Panc1 (cell line): ENCODE measurements around the gene RNF144A. TPM values are rescaled to one million over a fixed set of nuclear protein-coding genes. Genes with fewer than 3 reads are reported as not detected.

Experiments
- ATAC-seq: fragments of 200-7000 bp; cut with Tn5 transposase; 2 replicates; pipeline ENCODE4 v1.9.1; 2020; ENCODE audit warnings: mild to moderate bottlenecking, moderate library complexity
- BruUV-seq: library from RNA; stranded (reverse); fragments of 400-500 nt; replicated peaks from 2 replicates; lab custom pipeline; 2021; lab: Mats Ljungman, UMichigan
- CTCF ChIA-PET: fragments of 300-600 bp; sonication (Branson Sonifier 250); formaldehyde crosslinking; loops from one replicate; lab custom pipeline; 2022; ENCODE audit warnings: antibody characterized with exemption; lab: Charles Lee
- POLR2A ChIA-PET: fragments of 300-600 bp; sonication (Branson Sonifier 250); formaldehyde crosslinking; loops from one replicate; lab custom pipeline; 2022; ENCODE audit warnings: antibody characterized with exemption; lab: Charles Lee
- DNase-seq: peaks from one replicate; pipeline ENCODE4 v3.0.0-alpha.2; 2010; ENCODE audit warnings: low read depth, low spot score
- H3K27ac ChIP-seq: 2 replicates; pipeline ENCODE4 v1.5.1; 2011; ENCODE audit warnings: mild to moderate bottlenecking, low read length, inconsistent platforms
- H3K27me3 ChIP-seq: fragments of 200-500 bp; sonication (Bioruptor generic); 2 replicates; pipeline ENCODE4 v1.6.0; 2014; ENCODE audit warnings: low read length, inconsistent platforms; ENCODE audit not compliant: control insufficient read depth, insufficient read depth
- H3K36me3 ChIP-seq: fragments of 200-500 bp; sonication (Bioruptor generic); 2 replicates; pipeline ENCODE4 v1.5.1; 2014; ENCODE audit warnings: inconsistent platforms, mild to moderate bottlenecking, low read length, moderate library complexity; ENCODE audit not compliant: control insufficient read depth, insufficient read depth
- H3K4me1 ChIP-seq: 2 replicates; pipeline ENCODE4 v1.5.1; 2011; ENCODE audit warnings: inconsistent platforms, mild to moderate bottlenecking, low read length, moderate library complexity; ENCODE audit not compliant: control insufficient read depth, insufficient read depth
- H3K4me3 ChIP-seq, 2 experiments: 2 replicates each; pipeline ENCODE4 v1.5.1; 2011 to 2012; ENCODE audit warnings: low read depth in 2 of 2, low read length in 2 of 2, mild to moderate bottlenecking in 2 of 2, inconsistent platforms in 1 of 2, moderate library complexity in 1 of 2
- H3K9me3 ChIP-seq: fragments of 200-500 bp; sonication (Bioruptor generic); 2 replicates; pipeline ENCODE4 v1.5.1; 2014; ENCODE audit warnings: low read depth, mild to moderate bottlenecking, inconsistent platforms, low read length, moderate library complexity; ENCODE audit not compliant: control insufficient read depth, insufficient read depth
- POLR2AphosphoS5 ChIP-seq: IDR thresholded peaks from 2 replicates; pipeline ENCODE4 v1.6.1; 2012; ENCODE audit warnings: mild to moderate bottlenecking, low read depth, low read length, moderate library complexity
- SIN3A ChIP-seq: IDR thresholded peaks from 2 replicates; pipeline ENCODE4 v1.6.1; 2012; ENCODE audit warnings: low read depth, mild to moderate bottlenecking, low read length, moderate library complexity, borderline replicate concordance; ENCODE audit not compliant: insufficient read depth
- TCF7L2 ChIP-seq: IDR thresholded peaks from 2 replicates; pipeline ENCODE4 v1.6.1; 2011; ENCODE audit warnings: mild to moderate bottlenecking, low read depth, low read length, inconsistent platforms
- in situ Hi-C: cut with HindIII; loops from 2 replicates; pipeline ENCODE4 v1.10.0; 2016; ENCODE audit warnings: low sequenced_read_pairs, low pct_unique_long_range_greater_than_20kb
- intact Hi-C: fragments of 100-400 bp; cut with micrococcal nuclease; formaldehyde crosslinking; loops from one replicate; pipeline ENCODE4 v1.10.0; 2022; ENCODE audit not compliant: unreplicated experiment
- total RNA-seq: library from RNA; stranded (reverse); gene quantifications from one replicate; pipeline ENCODE4 v1.2.1, GENCODE V29; 2021; ENCODE audit not compliant: unreplicated experiment
- TF ChIP-seq, protein P1 (sequence below): fragments of 450-650 bp; IDR thresholded peaks from 2 replicates; pipeline ENCODE4 v1.5.1; 2017; ENCODE audit warnings: mild to moderate bottlenecking
- TF ChIP-seq, protein P2 (sequence below), 2 experiments: IDR thresholded peaks; 2 replicates each; pipeline ENCODE4 v1.6.1; 2011 to 2012; ENCODE audit warnings: low read depth in 2 of 2, control low read depth in 1 of 2, low read length in 1 of 2, mild to moderate bottlenecking in 1 of 2, moderate library complexity in 1 of 2; ENCODE audit not compliant: insufficient read depth in 1 of 2

The RNF144A gene
- total RNA-seq, 1 experiment from 2014 or later: 5.4 TPM

DNA sequence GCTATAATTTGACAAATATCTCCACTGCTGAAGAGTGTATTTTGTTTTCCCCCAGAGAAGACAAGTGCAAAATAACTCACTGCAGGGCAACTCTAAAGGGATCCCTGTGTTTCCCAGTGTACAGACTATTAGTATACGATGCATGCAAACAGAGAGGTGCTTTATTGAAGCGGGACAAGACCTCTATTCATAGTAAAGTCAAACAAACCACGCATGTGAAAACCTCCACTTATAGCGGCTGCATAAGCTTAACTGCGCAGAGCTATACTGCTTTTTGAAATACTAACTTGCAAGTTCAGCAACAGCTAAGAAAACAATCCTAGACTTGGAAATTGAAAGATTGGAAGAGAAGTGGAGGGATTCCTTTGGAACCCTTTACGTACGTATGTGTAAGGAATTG lies 15.6 kb downstream of the RNF144A start:
- Histone ChIP-seq H3K9me3 (no peaks in the 10 kb centered on the region), H3K27ac (no peak overlapping the region), H3K36me3 (no peaks in the 10 kb centered on the region), H3K4me3 (no peak overlapping the region), H3K27me3 (no peaks in the 10 kb centered on the region), H3K4me1 (no peaks in the 10 kb centered on the region)
- in situ Hi-C loops: no loop called here
- no TSS peak for BruUV-seq
- ATAC-seq (no peak), DNase-seq (no peak)
- ChIA-PET POLR2A (no interaction called here), CTCF (no interaction called here)
- TF ChIP-seq SIN3A (no peak), POLR2AphosphoS5 (no peak)
- TF ChIP-seq, protein P1, sequence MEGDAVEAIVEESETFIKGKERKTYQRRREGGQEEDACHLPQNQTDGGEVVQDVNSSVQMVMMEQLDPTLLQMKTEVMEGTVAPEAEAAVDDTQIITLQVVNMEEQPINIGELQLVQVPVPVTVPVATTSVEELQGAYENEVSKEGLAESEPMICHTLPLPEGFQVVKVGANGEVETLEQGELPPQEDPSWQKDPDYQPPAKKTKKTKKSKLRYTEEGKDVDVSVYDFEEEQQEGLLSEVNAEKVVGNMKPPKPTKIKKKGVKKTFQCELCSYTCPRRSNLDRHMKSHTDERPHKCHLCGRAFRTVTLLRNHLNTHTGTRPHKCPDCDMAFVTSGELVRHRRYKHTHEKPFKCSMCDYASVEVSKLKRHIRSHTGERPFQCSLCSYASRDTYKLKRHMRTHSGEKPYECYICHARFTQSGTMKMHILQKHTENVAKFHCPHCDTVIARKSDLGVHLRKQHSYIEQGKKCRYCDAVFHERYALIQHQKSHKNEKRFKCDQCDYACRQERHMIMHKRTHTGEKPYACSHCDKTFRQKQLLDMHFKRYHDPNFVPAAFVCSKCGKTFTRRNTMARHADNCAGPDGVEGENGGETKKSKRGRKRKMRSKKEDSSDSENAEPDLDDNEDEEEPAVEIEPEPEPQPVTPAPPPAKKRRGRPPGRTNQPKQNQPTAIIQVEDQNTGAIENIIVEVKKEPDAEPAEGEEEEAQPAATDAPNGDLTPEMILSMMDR: no peak
- TF ChIP-seq, protein P2, sequence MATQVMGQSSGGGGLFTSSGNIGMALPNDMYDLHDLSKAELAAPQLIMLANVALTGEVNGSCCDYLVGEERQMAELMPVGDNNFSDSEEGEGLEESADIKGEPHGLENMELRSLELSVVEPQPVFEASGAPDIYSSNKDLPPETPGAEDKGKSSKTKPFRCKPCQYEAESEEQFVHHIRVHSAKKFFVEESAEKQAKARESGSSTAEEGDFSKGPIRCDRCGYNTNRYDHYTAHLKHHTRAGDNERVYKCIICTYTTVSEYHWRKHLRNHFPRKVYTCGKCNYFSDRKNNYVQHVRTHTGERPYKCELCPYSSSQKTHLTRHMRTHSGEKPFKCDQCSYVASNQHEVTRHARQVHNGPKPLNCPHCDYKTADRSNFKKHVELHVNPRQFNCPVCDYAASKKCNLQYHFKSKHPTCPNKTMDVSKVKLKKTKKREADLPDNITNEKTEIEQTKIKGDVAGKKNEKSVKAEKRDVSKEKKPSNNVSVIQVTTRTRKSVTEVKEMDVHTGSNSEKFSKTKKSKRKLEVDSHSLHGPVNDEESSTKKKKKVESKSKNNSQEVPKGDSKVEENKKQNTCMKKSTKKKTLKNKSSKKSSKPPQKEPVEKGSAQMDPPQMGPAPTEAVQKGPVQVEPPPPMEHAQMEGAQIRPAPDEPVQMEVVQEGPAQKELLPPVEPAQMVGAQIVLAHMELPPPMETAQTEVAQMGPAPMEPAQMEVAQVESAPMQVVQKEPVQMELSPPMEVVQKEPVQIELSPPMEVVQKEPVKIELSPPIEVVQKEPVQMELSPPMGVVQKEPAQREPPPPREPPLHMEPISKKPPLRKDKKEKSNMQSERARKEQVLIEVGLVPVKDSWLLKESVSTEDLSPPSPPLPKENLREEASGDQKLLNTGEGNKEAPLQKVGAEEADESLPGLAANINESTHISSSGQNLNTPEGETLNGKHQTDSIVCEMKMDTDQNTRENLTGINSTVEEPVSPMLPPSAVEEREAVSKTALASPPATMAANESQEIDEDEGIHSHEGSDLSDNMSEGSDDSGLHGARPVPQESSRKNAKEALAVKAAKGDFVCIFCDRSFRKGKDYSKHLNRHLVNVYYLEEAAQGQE (IDR thresholded peaks at IDR 0.05; ENCODE audit: insufficient read depth in 1 of 2, low read depth in 2 of 2, low read length in 1 of 2): no peak
- intact Hi-C loops: no loop called here

DNA sequence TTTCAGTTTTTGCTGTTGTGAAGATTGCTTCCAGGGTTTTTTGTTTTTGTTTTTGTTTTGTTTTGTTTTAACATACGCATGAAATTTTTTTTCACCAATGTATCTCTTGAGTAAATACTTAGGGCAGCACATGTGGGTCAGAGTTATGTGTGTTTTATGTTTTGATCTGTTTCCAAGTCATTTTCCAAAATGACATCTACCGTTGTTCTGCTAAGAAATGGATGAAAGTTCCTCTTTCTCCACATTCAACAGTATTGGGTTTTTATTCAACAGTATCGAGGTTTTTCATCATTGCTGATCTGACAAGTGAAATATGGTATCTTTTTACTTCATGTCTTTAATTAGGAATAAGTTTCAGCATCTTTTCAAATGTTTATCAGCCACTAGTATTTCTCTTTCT lies 16.7 kb downstream of the RNF144A start:
- no peak overlapping the region for H3K4me3 ChIP-seq
- no peaks in the 10 kb centered on the region for H3K4me1 ChIP-seq
- TF ChIP-seq, protein P2 (IDR thresholded peaks at IDR 0.05; ENCODE audit: insufficient read depth in 1 of 2, low read depth in 2 of 2, low read length in 1 of 2): no peak
- no peak for TF ChIP-seq TCF7L2
- no peak for TF ChIP-seq POLR2AphosphoS5
- TF ChIP-seq, protein P1: no peak
- TF ChIP-seq SIN3A: no peak
- H3K27me3 ChIP-seq: no peaks in the 10 kb centered on the region
- POLR2A ChIA-PET: no interaction called here
- no TSS peak for BruUV-seq
- CTCF ChIA-PET: no interaction called here
- H3K9me3 ChIP-seq: no peaks in the 10 kb centered on the region
- intact Hi-C loops: no loop called here
- DNase-seq: no peak
- H3K27ac ChIP-seq: no peak overlapping the region
- H3K36me3 ChIP-seq: no peaks in the 10 kb centered on the region
- in situ Hi-C loops: no loop called here
- no peak for ATAC-seq
